HL-60 (cell line): Measurements from ENCODE around the gene CCDC57.

Experiments
- DNase-seq, 2 experiments: peaks; one replicate each; pipeline ENCODE4 v3.0.0-alpha.2; 2010 to 2020; ENCODE audit warnings: low read depth in 1 of 2, low spot score in 1 of 2
- H3K27ac ChIP-seq: fragments of 250-450 bp; sonication (Bioruptor Pico); replicated peaks from 2 replicates; pipeline ENCODE4 v1.5.1; 2020; ENCODE audit warnings: mild to moderate bottlenecking, moderate library complexity
- H3K27me3 ChIP-seq: fragments of 250-450 bp; sonication (Bioruptor Pico); 2 replicates; pipeline ENCODE4 v1.5.1; 2021; ENCODE audit warnings: mild to moderate bottlenecking, moderate library complexity; ENCODE audit not compliant: insufficient read depth, poor library complexity, severe bottlenecking
- H3K4me3 ChIP-seq: replicated peaks from 2 replicates; pipeline ENCODE4 v1.5.1; 2011; ENCODE audit warnings: mild to moderate bottlenecking, control low read depth, low read length; ENCODE audit not compliant: insufficient read depth
- CTCF ChIP-seq: IDR thresholded peaks from one replicate; pipeline ENCODE4 v1.5.1; 2011; ENCODE audit warnings: low read length, control low read depth, inconsistent platforms; ENCODE audit not compliant: insufficient read depth
- GABPA ChIP-seq: IDR thresholded peaks from 2 replicates; pipeline ENCODE4 v1.6.1; 2012; ENCODE audit warnings: low read depth
- POLR2AphosphoS5 ChIP-seq: IDR thresholded peaks from 2 replicates; pipeline ENCODE4 v1.6.1; 2012; ENCODE audit warnings: low read depth
- REST ChIP-seq: IDR thresholded peaks from 2 replicates; pipeline ENCODE4 v1.6.1; 2012; ENCODE audit warnings: low read depth; ENCODE audit not compliant: insufficient replicate concordance
- SPI1 ChIP-seq: IDR thresholded peaks from 2 replicates; pipeline ENCODE4 v1.6.1; 2012; ENCODE audit warnings: low read depth, mild to moderate bottlenecking, borderline replicate concordance

Gene CCDC57

GRCh38 chr17:82228278-82228841 lies 15.7 kb upstream of the CCDC57 start:
- H3K4me3 ChIP-seq: peak overlapping the region; percentile 67
- DNase-seq: peak; percentile 87 to 94
- no peaks in the 10 kb centered on the region for H3K27me3 ChIP-seq
- TF ChIP-seq SPI1: peak; percentile 67
- TF ChIP-seq CTCF: no peak
- TF ChIP-seq REST: peak; percentile 38
- peak; percentile 77; the same call in 1 of the 2 replicates for TF ChIP-seq POLR2AphosphoS5
- TF ChIP-seq GABPA: peak; percentile 58
- H3K27ac ChIP-seq: peak overlapping the region; percentile 98

- H3K27me3 ChIP-seq: no peaks in the 10 kb centered on the region
- peak overlapping the region; percentile 98 for H3K27ac ChIP-seq
Observed at GRCh38 chr17:82227629-82228277, 15.1 kb upstream of the CCDC57 start.

More at GRCh38 chr17:82227629-82228277, 15.1 kb upstream of the CCDC57 start:
- DNase-seq: no peak
- TF ChIP-seq CTCF (no peak), REST (no peak), GABPA (no peak), POLR2AphosphoS5 (no peak), SPI1 (no peak)
- H3K4me3 ChIP-seq: peak overlapping the region; percentile 67
